Kidney (tissue), 14 donors: ENCODE results near the gene PRTG. TPM values are rescaled to one million over a fixed set of nuclear protein-coding genes. Genes with fewer than 3 reads are reported as not detected.

ENCODE experiments used
- DNase-seq, 5 donors: peaks; one replicate each; pipeline ENCODE4 v3.0.0-alpha.2; 2013 to 2020
- FAIRE-seq: peaks from 2 replicates; lab custom pipeline; 2012; peaks lifted over from hg19 to GRCh38; lab: Jason Lieb, UNC
- H3K27ac ChIP-seq, 2 donors: one replicate each; pipeline ENCODE4 v1.7.0; 2013; ENCODE audit warnings: low read depth in 2 of 2, low read length in 2 of 2, inconsistent platforms in 1 of 2
- H3K27me3 ChIP-seq: one replicate; pipeline ENCODE4 v1.7.1; 2013; ENCODE audit warnings: low read length, inconsistent platforms; ENCODE audit not compliant: control insufficient read depth, insufficient read depth
- H3K36me3 ChIP-seq, 3 donors: one replicate each; pipeline versions ENCODE4 v1.7.0 to v1.7.1; 2013; ENCODE audit warnings: low read length in 3 of 3, control low read depth in 1 of 3, inconsistent platforms in 1 of 3; ENCODE audit not compliant: insufficient read depth in 3 of 3, control insufficient read depth in 2 of 3
- H3K4me1 ChIP-seq, 3 donors: one replicate each; pipeline versions ENCODE4 v1.7.0 to v1.7.1; 2013; ENCODE audit warnings: low read length in 3 of 3, inconsistent platforms in 1 of 3, low read depth in 1 of 3; ENCODE audit not compliant: control insufficient read depth in 2 of 3, insufficient read depth in 2 of 3
- H3K4me3 ChIP-seq, 3 donors: one replicate each; pipeline versions ENCODE4 v1.7.0 to v1.8.1; 2013; ENCODE audit warnings: low read length in 3 of 3, control low read depth in 1 of 3, inconsistent platforms in 1 of 3
- H3K9ac ChIP-seq, 3 donors: one replicate each; pipeline versions ENCODE4 v1.7.0 to v1.7.1; 2013; ENCODE audit warnings: low read length in 3 of 3, control low read depth in 1 of 3, inconsistent platforms in 1 of 3
- H3K9me3 ChIP-seq, 3 donors: one replicate each; pipeline versions ENCODE4 v1.7.0 to v1.7.1; 2013; ENCODE audit warnings: low read length in 3 of 3, control low read depth in 1 of 3, inconsistent platforms in 1 of 3; ENCODE audit not compliant: control insufficient read depth in 2 of 3, insufficient read depth in 1 of 3
- CTCF ChIP-seq: IDR thresholded peaks from 3 replicates; pipeline ENCODE4 v1.5.1; 2012; ENCODE audit warnings: mild to moderate bottlenecking, moderate library complexity, borderline replicate concordance; ENCODE audit not compliant: insufficient read depth; ENCODE audit errors: extremely low read depth
- intact Hi-C: fragments of 100-400 bp; cut with DNase I; formaldehyde crosslinking; loops from one replicate; pipeline ENCODE4 v1.11.1; 2022
- polyA plus RNA-seq: library from polyadenylated mRNA; stranded (reverse); fragments of 350-450 nt; fragmentation: Illumina TruSeq; extraction: RNeasy Lipid Tissue Mini Kit (QIAGEN cat#74804); gene quantifications from one replicate; pipeline ENCODE4 v1.2.3, GENCODE V29; 2014; ENCODE audit warnings: low read depth, low replicate concordance; ENCODE audit not compliant: insufficient read depth
- total RNA-seq: library from RNA; stranded (reverse); fragmentation: NEBNext Ultra II Directional; extraction: Animal tissue kit (Norgen Biotek cat#: 25700); gene quantifications from one replicate; pipeline ENCODE4 v1.2.1, GENCODE V29; 2021
- donor health status: control.
- donor health status: control.
- donor health status: control.
- donor health status: control.
- donor health status: control.
- donor health status: DM: yes; HTN: yes; CAD: no.
- donor health status: Normal renal cell carcinoma (clear cell type).

Gene PRTG
- total and polyA plus RNA-seq, 2 donors from 2014 or later = 0.84 to 6.4 TPM

- intact Hi-C loops = no loop called here
- no peak overlapping the region for H3K9ac ChIP-seq
- no peaks in the 10 kb centered on the region for H3K9me3 ChIP-seq
- peaks cover 0 to 2% (median 0%) of the 10 kb centered on the region in 3 donors for H3K36me3 ChIP-seq
- FAIRE-seq = no peak
- H3K4me1 ChIP-seq = no peaks in the 10 kb centered on the region
- no peaks in the 10 kb centered on the region for H3K27me3 ChIP-seq
- no peak overlapping the region for H3K4me3 ChIP-seq
- TF ChIP-seq CTCF = no peak
- DNase-seq = peak in 4 of 5 donors; percentile 55 to 80 (median 73)
- no peak overlapping the region for H3K27ac ChIP-seq
Observed at GRCh38 chr15:55673287-55673686, 69.7 kb downstream of the PRTG start.

- no peak overlapping the region for H3K4me3 ChIP-seq
- H3K9ac ChIP-seq = no peak overlapping the region
- intact Hi-C loops = no loop called here
- H3K36me3 ChIP-seq = peaks cover 0 to 2% (median 0%) of the 10 kb centered on the region in 3 donors
- TF ChIP-seq CTCF = no peak
- H3K27ac ChIP-seq = no peak overlapping the region
- no peaks in the 10 kb centered on the region for H3K9me3 ChIP-seq
- FAIRE-seq = no peak
- H3K27me3 ChIP-seq = no peaks in the 10 kb centered on the region
- peak in 3 of 5 donors; percentile 46 to 88 (median 86) for DNase-seq
- no peaks in the 10 kb centered on the region for H3K4me1 ChIP-seq
Observed at GRCh38 chr15:55669270-55669669, 73.7 kb downstream of the PRTG start.

GRCh38 chr15:55665605-55666227 lies 77.2 kb downstream of the PRTG start:
- no peaks in the 10 kb centered on the region for H3K36me3 ChIP-seq

More at GRCh38 chr15:55665605-55666227, 77.2 kb downstream of the PRTG start:
- no peak for FAIRE-seq
- H3K27ac ChIP-seq = no peak overlapping the region
- H3K27me3 ChIP-seq = no peaks in the 10 kb centered on the region
- TF ChIP-seq CTCF = no peak
- no peak for DNase-seq
- peaks cover 0 to 5% (median 0%) of the 10 kb centered on the region in 3 donors for H3K4me1 ChIP-seq
- H3K9ac ChIP-seq = no peak overlapping the region
- H3K4me3 ChIP-seq = no peak overlapping the region
- intact Hi-C loops = no loop called here
- no peaks in the 10 kb centered on the region for H3K9me3 ChIP-seq
